Erythroblast (primary cell): ENCODE measurements around the gene MRPS9.

Source experiments
- GATA1 ChIP-seq: IDR thresholded peaks from 2 replicates; pipeline ENCODE4 v1.6.1; 2011; ENCODE audit warnings: low read depth, mild to moderate bottlenecking, control low read depth, low read length, moderate library complexity
- POLR2A ChIP-seq: IDR thresholded peaks from 2 replicates; pipeline ENCODE4 v1.6.1; 2011; ENCODE audit warnings: mild to moderate bottlenecking, low read length

DNA sequence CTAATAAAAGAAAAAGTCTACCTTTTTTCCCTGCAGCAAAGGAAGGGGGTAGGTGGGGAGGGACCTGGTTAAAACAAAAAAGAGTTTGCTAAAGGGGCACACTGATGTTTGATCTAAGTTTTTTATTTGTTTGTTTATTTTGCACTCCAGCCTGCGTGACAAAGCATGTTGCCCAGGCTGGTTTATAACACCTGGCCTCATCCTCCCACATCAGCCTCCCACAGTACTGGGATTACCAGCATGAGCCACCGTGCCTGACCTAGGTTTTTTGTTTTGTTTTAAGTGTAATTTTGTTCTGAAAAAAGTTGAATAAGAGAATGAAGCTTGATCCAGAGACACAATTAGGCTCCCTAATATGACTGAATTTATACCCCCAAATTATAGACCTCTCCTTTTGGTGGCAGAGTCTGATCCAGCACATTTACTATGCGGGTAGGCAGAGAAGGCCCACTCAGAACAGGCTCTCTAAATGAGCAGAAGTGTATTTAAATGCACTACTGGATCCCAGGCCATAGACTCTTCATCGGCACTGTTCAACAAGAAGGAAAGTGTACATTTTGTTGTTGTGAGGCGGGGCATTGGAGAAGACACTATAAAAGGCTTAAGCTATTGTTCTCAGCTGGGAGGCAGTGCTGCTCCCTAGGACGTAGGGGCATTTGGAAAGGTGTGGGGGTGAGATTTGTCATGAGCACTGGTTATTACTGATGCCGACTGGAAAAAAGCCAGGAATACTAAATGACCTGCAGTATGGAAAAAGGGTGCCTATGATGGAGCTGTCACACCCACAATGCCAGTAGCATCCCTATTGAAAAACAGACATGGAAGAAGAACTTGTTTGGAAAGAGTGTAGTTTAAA lies 32.4 kb downstream of the MRPS9 start:
- TF ChIP-seq POLR2A (no peak), GATA1 (no peak)
